ENCODE results near the gene GNB3. TPM values are rescaled to one million over a fixed set of nuclear protein-coding genes. Genes with fewer than 3 reads are reported as not detected.

The GNB3 gene
- total RNA-seq, 1 donor from 2014 or later, result 16.6 TPM

- peak overlapping the region; percentile 96 for H3K4me3 Mint-ChIP-seq (ENCODE audit: unreplicated experiment)
- H3K9ac ChIP-seq (ENCODE audit: low read length), result peak overlapping the region; percentile 88
- no peaks in the 10 kb centered on the region for H3K27me3 ChIP-seq (ENCODE audit: insufficient read depth, low read length)
- peak overlapping the region; percentile 87 for H3K4me3 ChIP-seq (ENCODE audit: insufficient read depth, low read depth, low read length)
- H3K9me3 ChIP-seq (ENCODE audit: insufficient read depth, low read depth, low read length), result no peaks in the 10 kb centered on the region
- H4K20me1 ChIP-seq (ENCODE audit: insufficient read depth, low read length), result peaks cover 33% of the 10 kb centered on the region
- DNase-seq (ENCODE audit: low read depth) (peak; percentile 75), FAIRE-seq (peak; percentile 26)
- TF ChIP-seq, protein P1, sequence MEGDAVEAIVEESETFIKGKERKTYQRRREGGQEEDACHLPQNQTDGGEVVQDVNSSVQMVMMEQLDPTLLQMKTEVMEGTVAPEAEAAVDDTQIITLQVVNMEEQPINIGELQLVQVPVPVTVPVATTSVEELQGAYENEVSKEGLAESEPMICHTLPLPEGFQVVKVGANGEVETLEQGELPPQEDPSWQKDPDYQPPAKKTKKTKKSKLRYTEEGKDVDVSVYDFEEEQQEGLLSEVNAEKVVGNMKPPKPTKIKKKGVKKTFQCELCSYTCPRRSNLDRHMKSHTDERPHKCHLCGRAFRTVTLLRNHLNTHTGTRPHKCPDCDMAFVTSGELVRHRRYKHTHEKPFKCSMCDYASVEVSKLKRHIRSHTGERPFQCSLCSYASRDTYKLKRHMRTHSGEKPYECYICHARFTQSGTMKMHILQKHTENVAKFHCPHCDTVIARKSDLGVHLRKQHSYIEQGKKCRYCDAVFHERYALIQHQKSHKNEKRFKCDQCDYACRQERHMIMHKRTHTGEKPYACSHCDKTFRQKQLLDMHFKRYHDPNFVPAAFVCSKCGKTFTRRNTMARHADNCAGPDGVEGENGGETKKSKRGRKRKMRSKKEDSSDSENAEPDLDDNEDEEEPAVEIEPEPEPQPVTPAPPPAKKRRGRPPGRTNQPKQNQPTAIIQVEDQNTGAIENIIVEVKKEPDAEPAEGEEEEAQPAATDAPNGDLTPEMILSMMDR (IDR thresholded peaks at IDR 0.05; ENCODE audit: insufficient read depth, low read depth, low read length), result no peak
- no peak for TF ChIP-seq EZH2 (IDR thresholded peaks at IDR 0.05; ENCODE audit: insufficient read depth, low read length)
- no peaks in the 10 kb centered on the region for H3K9me3 Mint-ChIP-seq (ENCODE audit: unreplicated experiment)
- peaks cover 16% of the 10 kb centered on the region for H3K36me3 ChIP-seq (ENCODE audit: insufficient read depth, low read length)
- peaks cover 59% of the 10 kb centered on the region for H3K79me2 ChIP-seq (ENCODE audit: insufficient read depth, low read length)
- no peaks in the 10 kb centered on the region for H3K27me3 Mint-ChIP-seq (ENCODE audit: low read depth, unreplicated experiment)
- H2AFZ ChIP-seq (ENCODE audit: low read depth, low read length), result peak overlapping the region; percentile 54
- H3K27ac ChIP-seq (ENCODE audit: low read depth, low read length), result peak overlapping the region; percentile 89
- peaks cover 12% of the 10 kb centered on the region for H3K4me1 Mint-ChIP-seq (ENCODE audit: low read depth, unreplicated experiment)
- peak overlapping the region; percentile 93 for H3K27ac Mint-ChIP-seq (ENCODE audit: unreplicated experiment)
- peak overlapping the region; percentile 88 for H3K4me2 ChIP-seq (ENCODE audit: low read length)
- H3K36me3 Mint-ChIP-seq (ENCODE audit: low read depth, unreplicated experiment), result peaks cover 7% of the 10 kb centered on the region
- peaks cover 19% of the 10 kb centered on the region for H3K4me1 ChIP-seq (ENCODE audit: insufficient read depth, low read length)
Measured at GRCh38 chr12:6852651-6853354, 12.1 kb downstream of the GNB3 start.

DNA sequence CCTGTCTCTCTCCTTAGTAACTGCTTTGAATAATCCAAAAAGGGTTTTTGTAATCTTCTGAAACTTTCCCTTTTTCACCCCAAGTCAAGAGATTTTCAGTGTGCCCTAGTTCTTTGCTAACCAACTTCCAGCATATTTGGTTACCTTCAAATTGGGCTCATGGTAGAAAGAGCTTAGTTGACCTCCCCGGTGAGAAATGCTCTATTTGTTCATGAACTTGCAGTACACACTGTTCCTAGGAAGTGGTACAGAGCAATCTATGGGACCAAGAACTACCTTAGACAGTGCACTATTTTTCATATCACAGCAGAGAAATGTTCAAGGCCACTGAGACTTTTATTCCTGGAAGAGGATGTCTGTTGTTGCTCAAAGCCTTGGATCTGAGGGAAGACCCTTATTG lies 12.9 kb downstream of the GNB3 start:
- peak overlapping the region; percentile 89 for H3K27ac ChIP-seq (ENCODE audit: low read depth, low read length)
- FAIRE-seq, result no peak
- peaks cover 12% of the 10 kb centered on the region for H3K4me1 Mint-ChIP-seq (ENCODE audit: low read depth, unreplicated experiment)
- peaks cover 20% of the 10 kb centered on the region for H3K36me3 ChIP-seq (ENCODE audit: insufficient read depth, low read length)
- H3K27ac Mint-ChIP-seq (ENCODE audit: unreplicated experiment), result peak overlapping the region; percentile 73
- no peak for DNase-seq (ENCODE audit: low read depth)
- peak overlapping the region; percentile 88 for H3K4me2 ChIP-seq (ENCODE audit: low read length)
- no peak overlapping the region for H2AFZ ChIP-seq (ENCODE audit: low read depth, low read length)
- no peaks in the 10 kb centered on the region for H3K27me3 Mint-ChIP-seq (ENCODE audit: low read depth, unreplicated experiment)
- no peaks in the 10 kb centered on the region for H3K9me3 Mint-ChIP-seq (ENCODE audit: unreplicated experiment)
- TF ChIP-seq EZH2 (IDR thresholded peaks at IDR 0.05; ENCODE audit: insufficient read depth, low read length), result no peak
- TF ChIP-seq, protein P1 (IDR thresholded peaks at IDR 0.05; ENCODE audit: insufficient read depth, low read depth, low read length), result no peak
- H3K4me3 Mint-ChIP-seq (ENCODE audit: unreplicated experiment), result peak overlapping the region; percentile 96
- no peaks in the 10 kb centered on the region for H3K9me3 ChIP-seq (ENCODE audit: insufficient read depth, low read depth, low read length)
- H3K79me2 ChIP-seq (ENCODE audit: insufficient read depth, low read length), result peaks cover 55% of the 10 kb centered on the region
- H4K20me1 ChIP-seq (ENCODE audit: insufficient read depth, low read length), result peaks cover 33% of the 10 kb centered on the region
- H3K36me3 Mint-ChIP-seq (ENCODE audit: low read depth, unreplicated experiment), result peaks cover 12% of the 10 kb centered on the region
- H3K27me3 ChIP-seq (ENCODE audit: insufficient read depth, low read length), result no peaks in the 10 kb centered on the region
- peak overlapping the region; percentile 87 for H3K4me3 ChIP-seq (ENCODE audit: insufficient read depth, low read depth, low read length)
- peaks cover 19% of the 10 kb centered on the region for H3K4me1 ChIP-seq (ENCODE audit: insufficient read depth, low read length)
- peak overlapping the region; percentile 88 for H3K9ac ChIP-seq (ENCODE audit: low read length)

GRCh38 chr12:6854036-6854435 lies 13.3 kb downstream of the GNB3 start:
- peaks cover 19% of the 10 kb centered on the region for H3K4me1 ChIP-seq (ENCODE audit: insufficient read depth, low read length)
- Mint-ChIP-seq H3K4me1 (ENCODE audit: low read depth, unreplicated experiment) (peaks cover 12% of the 10 kb centered on the region), H3K27me3 (ENCODE audit: low read depth, unreplicated experiment) (no peaks in the 10 kb centered on the region), H3K9me3 (ENCODE audit: unreplicated experiment) (no peaks in the 10 kb centered on the region), H3K36me3 (ENCODE audit: low read depth, unreplicated experiment) (peaks cover 12% of the 10 kb centered on the region), H3K27ac (ENCODE audit: unreplicated experiment) (peak overlapping the region; percentile 73), H3K4me3 (ENCODE audit: unreplicated experiment) (peak overlapping the region; percentile 96)
- peak overlapping the region; percentile 88 for H3K9ac ChIP-seq (ENCODE audit: low read length)
- no peak overlapping the region for H3K4me3 ChIP-seq (ENCODE audit: insufficient read depth, low read depth, low read length)
- TF ChIP-seq, protein P1 (IDR thresholded peaks at IDR 0.05; ENCODE audit: insufficient read depth, low read depth, low read length), result no peak
- no peak for TF ChIP-seq EZH2 (IDR thresholded peaks at IDR 0.05; ENCODE audit: insufficient read depth, low read length)
- no peaks in the 10 kb centered on the region for H3K27me3 ChIP-seq (ENCODE audit: insufficient read depth, low read length)
- H4K20me1 ChIP-seq (ENCODE audit: insufficient read depth, low read length), result peaks cover 33% of the 10 kb centered on the region
- no peak for DNase-seq (ENCODE audit: low read depth)
- FAIRE-seq, result no peak
- no peak overlapping the region for H2AFZ ChIP-seq (ENCODE audit: low read depth, low read length)
- H3K79me2 ChIP-seq (ENCODE audit: insufficient read depth, low read length), result peaks cover 51% of the 10 kb centered on the region
- peaks cover 24% of the 10 kb centered on the region for H3K36me3 ChIP-seq (ENCODE audit: insufficient read depth, low read length)
- no peaks in the 10 kb centered on the region for H3K9me3 ChIP-seq (ENCODE audit: insufficient read depth, low read depth, low read length)
- peak overlapping the region; percentile 88 for H3K4me2 ChIP-seq (ENCODE audit: low read length)
- H3K27ac ChIP-seq (ENCODE audit: low read depth, low read length), result peak overlapping the region; percentile 9

Data from astrocyte (in vitro differentiated cells and primary cell).